H9 (cell line): Measurements from ENCODE around the gene ARHGEF38. TPM values are rescaled to one million over a fixed set of nuclear protein-coding genes. Genes with fewer than 3 reads are reported as not detected.

Experiments
- DNase-seq: peaks from one replicate; pipeline ENCODE4 v3.0.0-alpha.2; 2017
- H2AFZ ChIP-seq: one replicate; pipeline ENCODE4 v1.6.1; 2013; ENCODE audit warnings: mild to moderate bottlenecking, low read length, control low read depth, moderate library complexity
- H2AK5ac ChIP-seq: 2 replicates; pipeline ENCODE4 v1.6.1; 2013; ENCODE audit warnings: low read length, control low read depth, mixed read lengths; ENCODE audit not compliant: insufficient read length
- H2BK120ac ChIP-seq: one replicate; pipeline ENCODE4 v1.6.1; 2013; ENCODE audit warnings: low read depth, mild to moderate bottlenecking, low read length, control low read depth, inconsistent platforms; ENCODE audit not compliant: poor library complexity, severe bottlenecking
- H2BK12ac ChIP-seq: 2 replicates; pipeline ENCODE4 v1.6.1; 2013; ENCODE audit warnings: low read length, control low read depth, mixed read lengths, low read depth; ENCODE audit not compliant: insufficient read length
- H2BK15ac ChIP-seq: 2 replicates; pipeline ENCODE4 v1.6.1; 2013; ENCODE audit warnings: low read depth, low read length, control low read depth
- H2BK20ac ChIP-seq: one replicate; pipeline ENCODE4 v1.6.1; 2013; ENCODE audit warnings: low read depth, mild to moderate bottlenecking, low read length, control low read depth, inconsistent platforms; ENCODE audit not compliant: poor library complexity, severe bottlenecking
- H2BK5ac ChIP-seq: 2 replicates; pipeline ENCODE4 v1.6.1; 2013; ENCODE audit warnings: low read length, control low read depth, mixed read lengths; ENCODE audit not compliant: insufficient read length
- H3K14ac ChIP-seq: 2 replicates; pipeline ENCODE4 v1.6.1; 2013; ENCODE audit warnings: low read length, control low read depth; ENCODE audit not compliant: insufficient read depth
- H3K18ac ChIP-seq: 2 replicates; pipeline ENCODE4 v1.6.1; 2013; ENCODE audit warnings: low read depth, mild to moderate bottlenecking, mixed read lengths, low read length, control low read depth; ENCODE audit not compliant: insufficient read length
- H3K23ac ChIP-seq: 2 replicates; pipeline ENCODE4 v1.6.1; 2013; ENCODE audit warnings: low read length, control low read depth, mixed read lengths, low read depth; ENCODE audit not compliant: insufficient read length
- H3K23me2 ChIP-seq: 2 replicates; pipeline ENCODE4 v1.6.1; 2013; ENCODE audit warnings: low read depth, mild to moderate bottlenecking, mixed read lengths, low read length, control low read depth; ENCODE audit not compliant: insufficient read length, poor library complexity, severe bottlenecking
- H3K27ac ChIP-seq: 2 replicates; pipeline ENCODE4 v1.5.1; 2013; ENCODE audit warnings: low read length, control low read depth, mixed read lengths, low read depth; ENCODE audit not compliant: insufficient read length
- H3K27me3 ChIP-seq: 2 replicates; pipeline ENCODE4 v1.6.1; 2013; ENCODE audit warnings: low read length, control low read depth, inconsistent platforms; ENCODE audit not compliant: insufficient read depth
- H3K4ac ChIP-seq: 2 replicates; pipeline ENCODE4 v1.6.1; 2013; ENCODE audit warnings: low read depth, mild to moderate bottlenecking, control low read depth, inconsistent platforms, low read length, moderate library complexity
- H3K4me1 ChIP-seq: 2 replicates; pipeline ENCODE4 v1.6.1; 2013; ENCODE audit warnings: low read length, control low read depth, inconsistent platforms; ENCODE audit not compliant: insufficient read depth
- H3K4me2 ChIP-seq: 2 replicates; pipeline ENCODE4 v1.6.1; 2013; ENCODE audit warnings: low read length, control low read depth, mixed read lengths; ENCODE audit not compliant: insufficient read length, insufficient read depth
- H3K56ac ChIP-seq: 2 replicates; pipeline ENCODE4 v1.6.1; 2013; ENCODE audit warnings: low read depth, mild to moderate bottlenecking, mixed read lengths, low read length, control low read depth; ENCODE audit not compliant: insufficient read length
- H3K79me1 ChIP-seq: 2 replicates; pipeline ENCODE4 v1.6.1; 2013; ENCODE audit warnings: low read depth, mild to moderate bottlenecking, moderate library complexity, low read length, control low read depth, inconsistent platforms; ENCODE audit not compliant: insufficient read depth, poor library complexity, severe bottlenecking
- H3K79me2 ChIP-seq: 2 replicates; pipeline ENCODE4 v1.6.1; 2013; ENCODE audit warnings: low read length, control low read depth, inconsistent platforms; ENCODE audit not compliant: insufficient read depth
- H3K9ac ChIP-seq: 2 replicates; pipeline ENCODE4 v1.6.1; 2013; ENCODE audit warnings: low read length, control low read depth, mixed read lengths; ENCODE audit not compliant: insufficient read length; ENCODE audit errors: extremely low read depth
- H3K9me3 ChIP-seq: one replicate; pipeline ENCODE4 v1.6.1; 2013; ENCODE audit warnings: low read depth, low read length, inconsistent platforms; ENCODE audit not compliant: control insufficient read depth
- H3T11ph ChIP-seq: one replicate; pipeline ENCODE4 v1.6.1; 2013; ENCODE audit warnings: mild to moderate bottlenecking, low read length, control low read depth, inconsistent platforms
- H4K20me1 ChIP-seq: one replicate; pipeline ENCODE4 v1.6.1; 2013; ENCODE audit not compliant: control insufficient read depth, insufficient read length, insufficient read depth
- H4K5ac ChIP-seq: 2 replicates; pipeline ENCODE4 v1.6.1; 2013; ENCODE audit warnings: low read depth, mild to moderate bottlenecking, mixed read lengths, low read length, control low read depth; ENCODE audit not compliant: insufficient read length
- H4K8ac ChIP-seq: replicated peaks from 2 replicates; pipeline ENCODE4 v1.6.1; 2013; ENCODE audit warnings: low read length, control low read depth, mixed read lengths, low read depth; ENCODE audit not compliant: insufficient read length
- H4K91ac ChIP-seq: 2 replicates; pipeline ENCODE4 v1.6.1; 2013; ENCODE audit warnings: low read depth, mild to moderate bottlenecking, moderate library complexity, mixed read lengths, low read length, control low read depth; ENCODE audit not compliant: insufficient read length
- H3K27ac Mint-ChIP-seq, 3 experiments: 2 replicates in 2 of 3; 3 replicates in 1 of 3; pipeline ENCODE4 v1.8.0; 2020 to 2021; ENCODE audit warnings: mixed read lengths in 3 of 3, mild to moderate bottlenecking in 1 of 3, moderate library complexity in 1 of 3
- H3K27me3 Mint-ChIP-seq: 2 replicates; pipeline ENCODE4 v1.8.0; 2021; ENCODE audit warnings: low read depth, mild to moderate bottlenecking, moderate library complexity, mixed read lengths
- H3K36me3 Mint-ChIP-seq, 3 experiments: 2 replicates in 2 of 3; 3 replicates in 1 of 3; pipeline ENCODE4 v1.8.0; 2020 to 2021; ENCODE audit warnings: low read depth in 3 of 3, mixed read lengths in 3 of 3; ENCODE audit not compliant: insufficient read depth in 1 of 3
- H3K4me1 Mint-ChIP-seq, 2 experiments: 2 replicates each; pipeline ENCODE4 v1.8.0; 2020; ENCODE audit warnings: mixed read lengths in 2 of 2
- H3K4me3 Mint-ChIP-seq, 2 experiments: 2 replicates in 1 of 2; 3 replicates in 1 of 2; pipeline ENCODE4 v1.8.0; 2020 to 2021; ENCODE audit warnings: mild to moderate bottlenecking in 2 of 2, mixed read lengths in 2 of 2, moderate library complexity in 1 of 2
- H3K9me3 Mint-ChIP-seq, 2 experiments: 2 replicates in 1 of 2; 3 replicates in 1 of 2; pipeline ENCODE4 v1.8.0; 2020; ENCODE audit warnings: mild to moderate bottlenecking in 2 of 2, mixed read lengths in 2 of 2, moderate library complexity in 1 of 2
- WGBS: extraction: QIAGEN DNeasy Blood & Tissue Kit; methylation state at CpG from one replicate; pipeline ENCODE4 v1.1.7; 2013; ENCODE audit warnings: missing lambda C conversion rate, low lambda C conversion rate, mixed read lengths; ENCODE audit not compliant: insufficient read length; ENCODE audit errors: extremely low coverage; 5-methylcytosine and 5-hydroxymethylcytosine counted together
- total RNA-seq: library from RNA; stranded (reverse); gene quantifications from 2 replicates; pipeline ENCODE4 v1.2.1, GENCODE V29; 2021
- TF ChIP-seq, protein P1 (sequence below): fragments of 200-600 bp; sonication (generic); conservative IDR thresholded peaks from 3 replicates; pipeline ENCODE4 v1.8.0; 2021; ENCODE audit warnings: antibody characterized with exemption, mild to moderate bottlenecking

ARHGEF38 gene
- total RNA-seq, 1 experiment from 2014 or later: not detected

DNA sequence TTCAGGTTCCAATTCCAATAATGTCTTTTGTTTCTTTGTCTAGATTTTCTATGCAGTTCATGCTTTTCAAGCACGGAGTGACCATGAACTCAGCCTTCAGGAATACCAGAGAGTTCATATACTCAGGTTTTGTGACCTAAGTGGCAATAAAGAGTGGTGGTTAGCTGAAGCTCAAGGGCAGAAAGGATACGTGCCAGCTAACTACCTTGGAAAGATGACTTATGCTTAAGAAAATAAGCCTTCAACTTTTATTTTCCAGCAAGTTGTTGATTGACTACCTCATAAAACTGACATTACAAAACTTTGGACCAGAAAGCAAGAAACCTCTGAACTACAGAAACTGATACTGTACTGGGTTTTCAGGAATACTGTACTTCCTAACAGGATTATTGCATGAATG, 125.3 kb downstream of the ARHGEF38 start:
- H3K4me1 ChIP-seq: no peaks in the 10 kb centered on the region
- no peaks in the 10 kb centered on the region for H3K23me2 ChIP-seq
- H2AK5ac ChIP-seq: no peak overlapping the region
- no peaks in the 10 kb centered on the region for H3K79me1 ChIP-seq
- no peaks in the 10 kb centered on the region for H3K9me3 ChIP-seq
- TF ChIP-seq, protein P1, sequence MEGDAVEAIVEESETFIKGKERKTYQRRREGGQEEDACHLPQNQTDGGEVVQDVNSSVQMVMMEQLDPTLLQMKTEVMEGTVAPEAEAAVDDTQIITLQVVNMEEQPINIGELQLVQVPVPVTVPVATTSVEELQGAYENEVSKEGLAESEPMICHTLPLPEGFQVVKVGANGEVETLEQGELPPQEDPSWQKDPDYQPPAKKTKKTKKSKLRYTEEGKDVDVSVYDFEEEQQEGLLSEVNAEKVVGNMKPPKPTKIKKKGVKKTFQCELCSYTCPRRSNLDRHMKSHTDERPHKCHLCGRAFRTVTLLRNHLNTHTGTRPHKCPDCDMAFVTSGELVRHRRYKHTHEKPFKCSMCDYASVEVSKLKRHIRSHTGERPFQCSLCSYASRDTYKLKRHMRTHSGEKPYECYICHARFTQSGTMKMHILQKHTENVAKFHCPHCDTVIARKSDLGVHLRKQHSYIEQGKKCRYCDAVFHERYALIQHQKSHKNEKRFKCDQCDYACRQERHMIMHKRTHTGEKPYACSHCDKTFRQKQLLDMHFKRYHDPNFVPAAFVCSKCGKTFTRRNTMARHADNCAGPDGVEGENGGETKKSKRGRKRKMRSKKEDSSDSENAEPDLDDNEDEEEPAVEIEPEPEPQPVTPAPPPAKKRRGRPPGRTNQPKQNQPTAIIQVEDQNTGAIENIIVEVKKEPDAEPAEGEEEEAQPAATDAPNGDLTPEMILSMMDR: no peak
- no peak overlapping the region for H4K5ac ChIP-seq
- no peak for DNase-seq
- Mint-ChIP-seq H3K27me3 (no peaks in the 10 kb centered on the region), H3K27ac (peak overlapping the region in 1 of 3 experiments; percentile 39; a peak in 2 of 7 replicates), H3K36me3 (peaks cover 0 to 2% (median 0%) of the 10 kb centered on the region in 3 experiments; a peak in 2 of 7 replicates), H3K4me3 (no peak overlapping the region), H3K9me3 (no peaks in the 10 kb centered on the region), H3K4me1 (peaks cover 3 to 6% of the 10 kb centered on the region in 2 experiments)
- H2AFZ ChIP-seq: no peak overlapping the region
- H2BK120ac ChIP-seq: no peak overlapping the region
- no peak overlapping the region for H3K4ac ChIP-seq
- H3K18ac ChIP-seq: no peak overlapping the region
- H3K27ac ChIP-seq: no peak overlapping the region
- H2BK20ac ChIP-seq: no peak overlapping the region
- no CpG with 5 or more reads among the region's 2 CpGs for WGBS
- no peak overlapping the region for H2BK5ac ChIP-seq
- no peaks in the 10 kb centered on the region for H3K27me3 ChIP-seq
- no peak overlapping the region for H3K56ac ChIP-seq
- no peaks in the 10 kb centered on the region for H3K79me2 ChIP-seq
- H4K91ac ChIP-seq: no peak overlapping the region
- no peak overlapping the region for H3K9ac ChIP-seq
- no peak overlapping the region for H4K8ac ChIP-seq
- H2BK12ac ChIP-seq: no peak overlapping the region
- no peak overlapping the region for H3K4me2 ChIP-seq
- no peak overlapping the region for H2BK15ac ChIP-seq
- H3K23ac ChIP-seq: no peak overlapping the region
- no peak overlapping the region for H3K14ac ChIP-seq
- H4K20me1 ChIP-seq: no peaks in the 10 kb centered on the region
- H3T11ph ChIP-seq: no peak overlapping the region
